GM12864 (cell line): ENCODE data around the gene BMPER.

ENCODE experiments used
- DNase-seq: peaks from one replicate; pipeline ENCODE4 v3.0.0-alpha.2; 2011; ENCODE audit warnings: low read depth
- H3K4me3 ChIP-seq: 2 replicates; pipeline ENCODE4 v1.5.1; 2011; ENCODE audit warnings: mild to moderate bottlenecking, low read depth, low read length, control low read depth
- CTCF ChIP-seq: IDR thresholded peaks from 2 replicates; pipeline ENCODE4 v1.5.1; 2011; ENCODE audit warnings: low read depth, mild to moderate bottlenecking, moderate library complexity, low read length, control low read depth, inconsistent platforms; ENCODE audit errors: missing control alignments

The BMPER gene

GRCh38 chr7:34156336-34156735, 251.0 kb downstream of the BMPER start:
- no peak overlapping the region for H3K4me3 ChIP-seq
- TF ChIP-seq CTCF: no peak
- no peak for DNase-seq

- H3K4me3 ChIP-seq: no peak overlapping the region
- no peak for TF ChIP-seq CTCF
- DNase-seq: no peak
Observed at GRCh38 chr7:34157137-34157536, 251.8 kb downstream of the BMPER start.

GRCh38 chr7:34158368-34159153, 253.2 kb downstream of the BMPER start:
- H3K4me3 ChIP-seq: no peak overlapping the region
- TF ChIP-seq CTCF: no peak
- DNase-seq: no peak

DNA sequence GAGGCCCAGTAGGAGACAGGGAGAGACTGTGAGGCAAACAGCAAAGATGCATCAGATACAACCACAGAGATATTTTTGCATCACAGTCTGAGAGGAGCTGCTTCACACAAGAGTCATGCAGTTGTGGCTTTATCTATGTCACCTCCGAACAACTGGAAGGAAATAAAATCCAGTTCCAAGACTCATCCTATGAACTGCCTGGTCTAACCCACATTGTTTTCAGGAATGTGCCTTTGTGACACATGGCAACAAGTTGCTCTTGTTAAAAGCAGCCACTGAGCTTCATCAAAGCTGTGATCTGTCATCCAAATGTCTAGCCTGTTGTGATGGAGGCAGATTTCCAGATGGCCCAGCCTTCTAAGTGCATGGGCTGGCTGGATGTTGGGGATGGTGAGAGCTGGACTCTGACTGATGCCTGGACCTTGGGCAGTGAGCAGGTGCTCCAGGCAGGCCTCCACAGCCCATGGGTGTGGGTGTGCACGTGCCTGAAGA, 255.0 kb downstream of the BMPER start:
- no peak overlapping the region for H3K4me3 ChIP-seq
- no peak for TF ChIP-seq CTCF
- no peak for DNase-seq

DNA sequence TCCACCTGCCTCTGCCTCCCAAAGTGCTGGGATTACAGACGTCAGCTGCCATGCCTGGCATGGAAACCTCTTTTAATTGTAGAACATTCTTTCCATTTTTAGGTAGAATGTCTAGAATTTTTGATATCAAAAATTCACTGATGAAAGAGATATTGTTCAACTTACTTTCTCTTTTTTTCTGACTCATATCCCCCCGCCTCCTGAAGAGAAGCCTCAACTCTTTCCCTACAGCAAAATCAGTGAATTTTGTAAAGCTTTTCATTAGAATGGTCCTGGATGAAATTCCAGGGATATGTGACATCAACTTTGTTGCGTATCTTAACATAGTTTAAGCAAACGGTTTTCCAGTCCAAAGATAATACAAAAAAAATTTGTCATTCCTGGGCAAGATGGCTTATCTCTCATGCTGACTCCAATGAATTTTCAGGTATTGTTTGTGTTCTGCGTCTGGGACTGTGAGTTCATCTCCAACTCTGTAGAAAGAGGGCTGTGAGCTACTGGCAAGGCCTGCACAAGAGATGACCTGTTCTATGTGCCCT, 256.8 kb downstream of the BMPER start:
- DNase-seq: no peak
- no peak overlapping the region for H3K4me3 ChIP-seq
- TF ChIP-seq CTCF: no peak

DNA sequence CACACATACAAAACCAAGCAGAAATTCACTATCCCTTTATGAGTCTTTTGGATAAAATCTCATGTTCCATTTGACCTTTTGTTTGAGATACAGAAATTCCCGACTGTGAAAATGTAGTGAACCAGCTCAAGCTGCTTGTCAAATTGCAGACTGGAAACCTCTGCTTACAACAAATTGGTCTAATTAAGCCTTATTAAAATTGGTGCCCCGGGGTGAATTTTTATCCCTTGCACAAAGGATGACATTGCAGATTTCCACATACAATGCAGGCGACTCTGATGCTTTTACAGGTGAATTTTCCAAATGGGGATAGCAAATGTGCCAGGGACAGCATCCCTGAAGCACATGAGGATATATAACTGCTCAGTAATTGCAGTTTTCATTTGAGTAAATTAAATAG, 257.3 kb downstream of the BMPER start:
- H3K4me3 ChIP-seq: no peak overlapping the region
- TF ChIP-seq CTCF: no peak
- no peak for DNase-seq

GRCh38 chr7:34163956-34164355, 258.6 kb downstream of the BMPER start:
- no peak for DNase-seq
- H3K4me3 ChIP-seq: no peak overlapping the region
- TF ChIP-seq CTCF: no peak
